GM12878 (cell line): ENCODE measurements around the gene LRP3.

ENCODE experiments used
- ATF7 ChIP-seq: fragments of 450-650 bp; IDR thresholded peaks from 2 replicates; pipeline ENCODE4 v1.6.1; 2016; ENCODE audit warnings: low read depth, mild to moderate bottlenecking
- BCL11A ChIP-seq: IDR thresholded peaks from 2 replicates; pipeline ENCODE4 v1.6.1; 2011; ENCODE audit warnings: low read depth, low read length
- CBX3 ChIP-seq: fragments of 200-600 bp; sonication (generic); IDR thresholded peaks from 2 replicates; pipeline ENCODE4 v1.6.1; 2016; ENCODE audit warnings: low read depth, borderline replicate concordance
- CHD2 ChIP-seq: IDR thresholded peaks from 2 replicates; pipeline ENCODE4 v1.6.1; 2011; ENCODE audit warnings: low read depth, low read length, improper control_type of control experiment, borderline replicate concordance
- ESRRA ChIP-seq: IDR thresholded peaks from 2 replicates; pipeline ENCODE4 v1.6.1; 2012; ENCODE audit warnings: mild to moderate bottlenecking, low read length, improper control_type of control experiment
- PKNOX1 ChIP-seq: fragments of 450-650 bp; IDR thresholded peaks from 2 replicates; pipeline ENCODE4 v1.6.1; 2016; ENCODE audit warnings: mild to moderate bottlenecking
- POLR2A ChIP-seq: IDR thresholded peaks from 2 replicates; pipeline ENCODE4 v1.6.1; 2011; ENCODE audit warnings: low read depth, mild to moderate bottlenecking, low read length
- SMC3 ChIP-seq: IDR thresholded peaks from 2 replicates; pipeline ENCODE4 v1.6.1; 2011; ENCODE audit warnings: low read length, improper control_type of control experiment, borderline replicate concordance
- SREBF2 ChIP-seq: IDR thresholded peaks from 2 replicates; pipeline ENCODE4 v1.6.1; 2012; ENCODE audit warnings: mild to moderate bottlenecking, low read length
- TAF1 ChIP-seq: IDR thresholded peaks from 2 replicates; pipeline ENCODE4 v1.6.1; 2011; ENCODE audit warnings: mild to moderate bottlenecking, low read depth, low read length, borderline replicate concordance
- ZNF592 ChIP-seq: fragments of 450-650 bp; IDR thresholded peaks from 2 replicates; pipeline ENCODE4 v1.6.1; 2017; ENCODE audit warnings: mild to moderate bottlenecking, moderate library complexity
- TF ChIP-seq, protein P1 (sequence below): IDR thresholded peaks from 2 replicates; pipeline ENCODE4 v1.6.1; 2012; ENCODE audit warnings: mild to moderate bottlenecking, low read depth, low read length
- TF ChIP-seq, protein P2 (sequence below), 3 experiments: IDR thresholded peaks in 2 of 3; conservative IDR thresholded peaks in 1 of 3; 2 replicates each; pipeline ENCODE4 v1.5.1; 2011; ENCODE audit warnings: low read depth in 3 of 3, low read length in 3 of 3, mild to moderate bottlenecking in 3 of 3, control low read depth in 2 of 3, moderate library complexity in 2 of 3, inconsistent platforms in 1 of 3, mixed read lengths in 1 of 3; ENCODE audit not compliant: control insufficient read depth in 2 of 3, insufficient read depth in 1 of 3; ENCODE audit errors: extremely low read depth in 1 of 3

DNA sequence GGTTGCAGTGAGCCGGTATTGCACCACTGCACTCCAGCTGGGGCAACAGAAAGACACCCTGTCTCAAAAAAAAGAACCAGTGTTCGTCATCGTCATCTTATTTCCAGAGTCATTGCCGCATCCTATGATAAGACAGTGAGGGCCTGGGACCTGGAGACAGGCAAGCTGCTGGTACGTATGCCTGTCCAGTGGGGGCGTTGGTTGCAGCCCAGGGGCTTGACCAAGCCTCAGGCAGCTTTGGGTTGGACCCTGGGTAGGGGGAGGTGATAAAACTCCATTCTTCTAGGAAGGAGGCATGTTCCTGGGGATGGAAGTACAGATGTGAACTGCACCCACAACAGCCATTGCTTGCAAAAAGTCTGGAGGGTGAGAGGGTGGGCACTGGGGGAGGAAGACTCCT is 46.6 kb upstream of the LRP3 start:
- no peak for TF ChIP-seq ATF7
- TF ChIP-seq BCL11A: no peak
- TF ChIP-seq CBX3: no peak
- TF ChIP-seq CHD2: no peak
- no peak for TF ChIP-seq POLR2A
- TF ChIP-seq, protein P1, sequence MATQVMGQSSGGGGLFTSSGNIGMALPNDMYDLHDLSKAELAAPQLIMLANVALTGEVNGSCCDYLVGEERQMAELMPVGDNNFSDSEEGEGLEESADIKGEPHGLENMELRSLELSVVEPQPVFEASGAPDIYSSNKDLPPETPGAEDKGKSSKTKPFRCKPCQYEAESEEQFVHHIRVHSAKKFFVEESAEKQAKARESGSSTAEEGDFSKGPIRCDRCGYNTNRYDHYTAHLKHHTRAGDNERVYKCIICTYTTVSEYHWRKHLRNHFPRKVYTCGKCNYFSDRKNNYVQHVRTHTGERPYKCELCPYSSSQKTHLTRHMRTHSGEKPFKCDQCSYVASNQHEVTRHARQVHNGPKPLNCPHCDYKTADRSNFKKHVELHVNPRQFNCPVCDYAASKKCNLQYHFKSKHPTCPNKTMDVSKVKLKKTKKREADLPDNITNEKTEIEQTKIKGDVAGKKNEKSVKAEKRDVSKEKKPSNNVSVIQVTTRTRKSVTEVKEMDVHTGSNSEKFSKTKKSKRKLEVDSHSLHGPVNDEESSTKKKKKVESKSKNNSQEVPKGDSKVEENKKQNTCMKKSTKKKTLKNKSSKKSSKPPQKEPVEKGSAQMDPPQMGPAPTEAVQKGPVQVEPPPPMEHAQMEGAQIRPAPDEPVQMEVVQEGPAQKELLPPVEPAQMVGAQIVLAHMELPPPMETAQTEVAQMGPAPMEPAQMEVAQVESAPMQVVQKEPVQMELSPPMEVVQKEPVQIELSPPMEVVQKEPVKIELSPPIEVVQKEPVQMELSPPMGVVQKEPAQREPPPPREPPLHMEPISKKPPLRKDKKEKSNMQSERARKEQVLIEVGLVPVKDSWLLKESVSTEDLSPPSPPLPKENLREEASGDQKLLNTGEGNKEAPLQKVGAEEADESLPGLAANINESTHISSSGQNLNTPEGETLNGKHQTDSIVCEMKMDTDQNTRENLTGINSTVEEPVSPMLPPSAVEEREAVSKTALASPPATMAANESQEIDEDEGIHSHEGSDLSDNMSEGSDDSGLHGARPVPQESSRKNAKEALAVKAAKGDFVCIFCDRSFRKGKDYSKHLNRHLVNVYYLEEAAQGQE: no peak
- TF ChIP-seq SMC3: no peak
- no peak for TF ChIP-seq ESRRA
- no peak for TF ChIP-seq ZNF592
- TF ChIP-seq, protein P2, sequence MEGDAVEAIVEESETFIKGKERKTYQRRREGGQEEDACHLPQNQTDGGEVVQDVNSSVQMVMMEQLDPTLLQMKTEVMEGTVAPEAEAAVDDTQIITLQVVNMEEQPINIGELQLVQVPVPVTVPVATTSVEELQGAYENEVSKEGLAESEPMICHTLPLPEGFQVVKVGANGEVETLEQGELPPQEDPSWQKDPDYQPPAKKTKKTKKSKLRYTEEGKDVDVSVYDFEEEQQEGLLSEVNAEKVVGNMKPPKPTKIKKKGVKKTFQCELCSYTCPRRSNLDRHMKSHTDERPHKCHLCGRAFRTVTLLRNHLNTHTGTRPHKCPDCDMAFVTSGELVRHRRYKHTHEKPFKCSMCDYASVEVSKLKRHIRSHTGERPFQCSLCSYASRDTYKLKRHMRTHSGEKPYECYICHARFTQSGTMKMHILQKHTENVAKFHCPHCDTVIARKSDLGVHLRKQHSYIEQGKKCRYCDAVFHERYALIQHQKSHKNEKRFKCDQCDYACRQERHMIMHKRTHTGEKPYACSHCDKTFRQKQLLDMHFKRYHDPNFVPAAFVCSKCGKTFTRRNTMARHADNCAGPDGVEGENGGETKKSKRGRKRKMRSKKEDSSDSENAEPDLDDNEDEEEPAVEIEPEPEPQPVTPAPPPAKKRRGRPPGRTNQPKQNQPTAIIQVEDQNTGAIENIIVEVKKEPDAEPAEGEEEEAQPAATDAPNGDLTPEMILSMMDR (IDR thresholded peaks at IDR 0.05 in 2 of 3, conservative IDR thresholded peaks at IDR 0.05 in 1 of 3; ENCODE audit: control insufficient read depth in 2 of 3, extremely low read depth in 1 of 3, insufficient read depth in 1 of 3, low read depth in 3 of 3, low read length in 3 of 3): no peak
- no peak for TF ChIP-seq TAF1
- no peak for TF ChIP-seq PKNOX1
- no peak for TF ChIP-seq SREBF2
